NCI-H748 (cell line): ENCODE data around the gene RNF213.
"Not testable (repeated sequence)": the region's sequence is repeated elsewhere in the genome, so short reads cannot be mapped to it uniquely, and the experiment has no call there.

Experiments used
- DNase-seq: peaks from one replicate; lab custom pipeline; 2025; ENCODE audit not compliant: unreplicated experiment; lab: John Stamatoyannopoulos, UW

RNF213 gene

GRCh38 chr17:80316927-80317705 is 56.5 kb downstream of the RNF213 start:
- no peak for DNase-seq

- no peak for DNase-seq
These were observed 57.0 kb downstream of the RNF213 start for GRCh38 chr17:80317706-80317980.

- no peak for DNase-seq
These were observed 57.5 kb downstream of the RNF213 start for GRCh38 chr17:80318166-80318565.

GRCh38 chr17:80319262-80319998 is 58.8 kb downstream of the RNF213 start:
- DNase-seq: no peak

GRCh38 chr17:80319999-80320344 is 59.3 kb downstream of the RNF213 start:
- DNase-seq: no peak

GRCh38 chr17:80320496-80320895 is 59.8 kb downstream of the RNF213 start:
- no peak for DNase-seq

- no peak for DNase-seq
These were observed 62.2 kb downstream of the RNF213 start for GRCh38 chr17:80322864-80323263.

GRCh38 chr17:80323982-80324381 is 63.3 kb downstream of the RNF213 start:
- no peak for DNase-seq

- no peak for DNase-seq
These were observed 66.9 kb downstream of the RNF213 start for GRCh38 chr17:80327518-80327917.

GRCh38 chr17:80328634-80329380 is 68.2 kb downstream of the RNF213 start:
- no peak for DNase-seq

GRCh38 chr17:80329421-80329820 is 68.8 kb downstream of the RNF213 start:
- DNase-seq: not testable (repeated sequence)

GRCh38 chr17:80330276-80330675 is 69.6 kb downstream of the RNF213 start:
- DNase-seq: no peak

GRCh38 chr17:80330938-80331337 is 70.3 kb downstream of the RNF213 start:
- not testable (repeated sequence) for DNase-seq

GRCh38 chr17:80331820-80332219 is 71.2 kb downstream of the RNF213 start:
- no peak for DNase-seq

GRCh38 chr17:80337195-80337895 is 76.7 kb downstream of the RNF213 start:
- no peak for DNase-seq

- no peak for DNase-seq
These were observed 78.5 kb downstream of the RNF213 start for GRCh38 chr17:80339118-80339517.

GRCh38 chr17:80339731-80340456 is 79.2 kb downstream of the RNF213 start:
- DNase-seq: no peak

- DNase-seq: no peak
These were observed 84.7 kb downstream of the RNF213 start for GRCh38 chr17:80345321-80345720.

- no peak for DNase-seq
These were observed 85.3 kb downstream of the RNF213 start for GRCh38 chr17:80345841-80346497.
